ENCODE measurements around the gene CNTNAP2. TPM values are rescaled to one million over a fixed set of nuclear protein-coding genes. Genes with fewer than 3 reads are reported as not detected.

CNTNAP2 gene
- total and polyA plus RNA-seq, 2 donors (not counting 1 experiment from before 2014, with no cell fraction given): not detected

DNA sequence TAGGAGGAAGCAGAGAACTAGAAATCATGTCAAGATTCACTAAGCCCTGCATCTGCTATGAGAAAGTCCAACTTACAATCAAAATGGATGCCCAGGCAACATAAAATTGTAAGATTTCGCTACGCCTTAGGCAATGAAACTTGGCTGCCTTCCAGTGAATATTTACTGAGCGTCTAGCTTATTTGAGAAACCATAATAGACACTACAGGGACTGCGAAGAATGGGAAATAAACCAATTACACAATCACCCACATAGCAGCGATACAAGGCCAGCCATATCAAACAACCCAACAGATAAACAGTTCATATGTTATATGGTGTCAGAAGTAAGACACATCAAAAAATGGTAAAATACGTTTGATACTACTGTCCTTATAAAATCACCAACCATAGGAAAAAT lies 1928.9 kb downstream of the CNTNAP2 start:
- Histone ChIP-seq H3K4me2 (ENCODE audit: extremely low read depth, insufficient read depth, low read length) (no peak overlapping the region), H3K27ac (ENCODE audit: insufficient read depth, low read length) (no peak overlapping the region)
- DNase-seq (ENCODE audit: low read depth in 2 of 2): no peak

GRCh38 chr7:148049068-148049467 lies 1932.5 kb downstream of the CNTNAP2 start:
- TF ChIP-seq EZH2 (IDR thresholded peaks at IDR 0.05; ENCODE audit: low read length, missing control alignments): no peak
- TF ChIP-seq, protein P1, sequence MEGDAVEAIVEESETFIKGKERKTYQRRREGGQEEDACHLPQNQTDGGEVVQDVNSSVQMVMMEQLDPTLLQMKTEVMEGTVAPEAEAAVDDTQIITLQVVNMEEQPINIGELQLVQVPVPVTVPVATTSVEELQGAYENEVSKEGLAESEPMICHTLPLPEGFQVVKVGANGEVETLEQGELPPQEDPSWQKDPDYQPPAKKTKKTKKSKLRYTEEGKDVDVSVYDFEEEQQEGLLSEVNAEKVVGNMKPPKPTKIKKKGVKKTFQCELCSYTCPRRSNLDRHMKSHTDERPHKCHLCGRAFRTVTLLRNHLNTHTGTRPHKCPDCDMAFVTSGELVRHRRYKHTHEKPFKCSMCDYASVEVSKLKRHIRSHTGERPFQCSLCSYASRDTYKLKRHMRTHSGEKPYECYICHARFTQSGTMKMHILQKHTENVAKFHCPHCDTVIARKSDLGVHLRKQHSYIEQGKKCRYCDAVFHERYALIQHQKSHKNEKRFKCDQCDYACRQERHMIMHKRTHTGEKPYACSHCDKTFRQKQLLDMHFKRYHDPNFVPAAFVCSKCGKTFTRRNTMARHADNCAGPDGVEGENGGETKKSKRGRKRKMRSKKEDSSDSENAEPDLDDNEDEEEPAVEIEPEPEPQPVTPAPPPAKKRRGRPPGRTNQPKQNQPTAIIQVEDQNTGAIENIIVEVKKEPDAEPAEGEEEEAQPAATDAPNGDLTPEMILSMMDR (conservative IDR thresholded peaks at IDR 0.05 in 1 of 2, IDR thresholded peaks at IDR 0.05 in 1 of 2; ENCODE audit: low read depth in 1 of 2, low read length in 2 of 2): no peak
- Histone ChIP-seq H3K27ac (ENCODE audit: insufficient read depth, low read length) (no peak overlapping the region), H4K20me1 (ENCODE audit: control insufficient read depth, extremely low read depth, insufficient read depth, low read length) (no peaks in the 10 kb centered on the region), H3K9ac (ENCODE audit: insufficient read depth, low read length) (no peak overlapping the region), H3K27me3 (ENCODE audit: control insufficient read depth, insufficient read depth, low read length) (no peaks in the 10 kb centered on the region), H3K4me1 (ENCODE audit: control insufficient read depth, extremely low read depth, insufficient read depth, low read length) (no peaks in the 10 kb centered on the region), H2AFZ (ENCODE audit: low read length) (no peak overlapping the region), H3K4me3 (replicated peaks in 1 of 4; ENCODE audit: control extremely low read depth in 1 of 4, insufficient read depth in 1 of 4, low read depth in 3 of 4, low read length in 4 of 4) (no peak overlapping the region), H3K79me2 (ENCODE audit: control insufficient read depth, insufficient read depth, low read length) (no peaks in the 10 kb centered on the region), H3K36me3 (ENCODE audit: control insufficient read depth, insufficient read depth, low read length) (no peaks in the 10 kb centered on the region), H3K4me2 (ENCODE audit: extremely low read depth, insufficient read depth, low read length) (no peak overlapping the region), H3K9me3 (ENCODE audit: control insufficient read depth, insufficient read depth, low read depth, low read length) (no peaks in the 10 kb centered on the region)
- DNase-seq (ENCODE audit: low read depth in 2 of 2): no peak

More for the DNA sequence above, 1928.9 kb downstream of the CNTNAP2 start:
- no peak for TF ChIP-seq EZH2 (IDR thresholded peaks at IDR 0.05; ENCODE audit: low read length, missing control alignments)
- TF ChIP-seq, protein P1 (conservative IDR thresholded peaks at IDR 0.05 in 1 of 2, IDR thresholded peaks at IDR 0.05 in 1 of 2; ENCODE audit: low read depth in 1 of 2, low read length in 2 of 2): no peak
- Histone ChIP-seq H3K27me3 (ENCODE audit: control insufficient read depth, insufficient read depth, low read length) (no peaks in the 10 kb centered on the region), H3K4me3 (replicated peaks in 1 of 4; ENCODE audit: control extremely low read depth in 1 of 4, insufficient read depth in 1 of 4, low read depth in 3 of 4, low read length in 4 of 4) (no peak overlapping the region), H3K9me3 (ENCODE audit: control insufficient read depth, insufficient read depth, low read depth, low read length) (no peaks in the 10 kb centered on the region), H3K9ac (ENCODE audit: insufficient read depth, low read length) (no peak overlapping the region), H2AFZ (ENCODE audit: low read length) (no peak overlapping the region), H3K4me1 (ENCODE audit: control insufficient read depth, extremely low read depth, insufficient read depth, low read length) (no peaks in the 10 kb centered on the region), H3K36me3 (ENCODE audit: control insufficient read depth, insufficient read depth, low read length) (no peaks in the 10 kb centered on the region), H4K20me1 (ENCODE audit: control insufficient read depth, extremely low read depth, insufficient read depth, low read length) (no peaks in the 10 kb centered on the region), H3K79me2 (ENCODE audit: control insufficient read depth, insufficient read depth, low read length) (no peaks in the 10 kb centered on the region)

DNA sequence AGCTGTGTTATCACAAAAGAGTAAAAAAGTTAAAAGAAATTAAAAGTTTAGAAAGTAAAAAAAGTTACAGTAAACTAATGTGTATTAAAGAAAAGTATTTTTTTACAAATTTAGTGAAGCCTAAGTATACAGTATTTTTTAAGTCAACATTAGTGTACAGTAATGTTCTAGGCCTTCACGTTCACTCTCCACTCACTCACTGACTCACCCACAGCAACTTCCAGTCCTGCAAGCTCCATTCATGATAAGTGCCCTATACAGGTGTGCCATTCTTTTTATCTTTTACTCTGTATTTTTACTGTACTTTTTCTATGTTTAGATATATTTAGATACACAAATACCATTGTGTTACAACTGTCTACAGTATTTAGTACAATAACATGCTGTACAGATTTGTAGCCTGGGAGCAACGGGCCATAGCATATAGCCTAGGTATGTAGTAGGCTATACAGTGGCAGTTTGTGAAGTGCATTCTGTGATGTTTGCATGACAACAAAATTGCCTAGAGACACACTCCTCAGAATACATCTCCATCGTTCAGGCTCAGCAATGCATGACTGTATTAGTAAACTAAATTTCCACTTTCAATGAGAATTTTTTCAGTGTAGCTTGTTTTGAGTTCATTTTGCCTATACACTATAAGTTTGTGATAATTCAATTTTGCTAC lies 1934.0 kb downstream of the CNTNAP2 start:
- Histone ChIP-seq H3K9ac (ENCODE audit: insufficient read depth, low read length) (no peak overlapping the region), H3K79me2 (ENCODE audit: control insufficient read depth, insufficient read depth, low read length) (no peaks in the 10 kb centered on the region), H3K36me3 (ENCODE audit: control insufficient read depth, insufficient read depth, low read length) (no peaks in the 10 kb centered on the region), H3K4me3 (replicated peaks in 1 of 4; ENCODE audit: control extremely low read depth in 1 of 4, insufficient read depth in 1 of 4, low read depth in 3 of 4, low read length in 4 of 4) (no peak overlapping the region), H3K9me3 (ENCODE audit: control insufficient read depth, insufficient read depth, low read depth, low read length) (no peaks in the 10 kb centered on the region), H3K27me3 (ENCODE audit: control insufficient read depth, insufficient read depth, low read length) (no peaks in the 10 kb centered on the region), H3K4me2 (ENCODE audit: extremely low read depth, insufficient read depth, low read length) (no peak overlapping the region), H4K20me1 (ENCODE audit: control insufficient read depth, extremely low read depth, insufficient read depth, low read length) (no peaks in the 10 kb centered on the region), H2AFZ (ENCODE audit: low read length) (no peak overlapping the region), H3K27ac (ENCODE audit: insufficient read depth, low read length) (no peak overlapping the region), H3K4me1 (ENCODE audit: control insufficient read depth, extremely low read depth, insufficient read depth, low read length) (no peaks in the 10 kb centered on the region)
- DNase-seq (ENCODE audit: low read depth in 2 of 2): no peak
- no peak for TF ChIP-seq EZH2 (IDR thresholded peaks at IDR 0.05; ENCODE audit: low read length, missing control alignments)
- TF ChIP-seq, protein P1 (conservative IDR thresholded peaks at IDR 0.05 in 1 of 2, IDR thresholded peaks at IDR 0.05 in 1 of 2; ENCODE audit: low read depth in 1 of 2, low read length in 2 of 2): no peak

Data from fibroblast of lung (primary cell).